NCI-H446 (cell line): ENCODE results near the gene OOSP3.
A peak's percentile ranks its signal among the peaks of the same experiment; 100 is the strongest.
"Not testable (repeated sequence)": the region's sequence is repeated elsewhere in the genome, so short reads cannot be mapped to it uniquely, and the experiment has no call there.

Experiments
- DNase-seq, 2 experiments: peaks; one replicate each; lab custom pipeline; 2025; lab: John Stamatoyannopoulos, UW

The OOSP3 gene, protein sequence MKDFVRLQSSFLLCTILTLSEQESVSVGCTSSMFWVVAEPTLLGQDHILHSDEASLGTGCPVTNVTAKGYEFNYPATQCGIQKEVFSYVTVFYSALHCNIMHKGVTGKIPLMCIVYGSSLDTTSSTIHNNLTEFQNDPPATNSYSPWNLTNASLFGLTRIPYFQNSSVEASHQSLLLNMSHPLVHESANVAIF

DNA sequence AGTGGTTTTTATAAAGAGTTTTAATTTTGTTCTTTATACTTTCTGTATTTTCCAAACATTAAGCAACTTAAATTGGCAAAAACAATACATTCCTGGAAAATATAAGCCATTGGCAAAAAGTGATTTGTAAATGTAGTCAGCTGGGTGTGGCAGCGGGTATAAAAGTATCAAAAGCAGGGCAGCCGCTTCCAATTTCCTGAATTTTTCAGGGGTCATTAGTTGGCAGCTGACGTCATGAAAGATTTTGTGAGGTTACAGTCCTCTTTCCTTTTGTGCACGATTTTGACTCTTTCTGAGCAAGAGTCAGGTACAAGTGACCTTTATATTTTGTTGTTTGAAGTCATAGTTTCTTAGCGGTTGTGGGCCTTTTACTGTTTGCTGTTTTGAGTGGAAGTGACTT is at the start of gene OOSP3:
OOSP3 (plus strand) TSS at position 208 of the 400 bp plus-strand sequence; CDS start at position 235, 27 bp downstream.
- no peak for DNase-seq

DNA sequence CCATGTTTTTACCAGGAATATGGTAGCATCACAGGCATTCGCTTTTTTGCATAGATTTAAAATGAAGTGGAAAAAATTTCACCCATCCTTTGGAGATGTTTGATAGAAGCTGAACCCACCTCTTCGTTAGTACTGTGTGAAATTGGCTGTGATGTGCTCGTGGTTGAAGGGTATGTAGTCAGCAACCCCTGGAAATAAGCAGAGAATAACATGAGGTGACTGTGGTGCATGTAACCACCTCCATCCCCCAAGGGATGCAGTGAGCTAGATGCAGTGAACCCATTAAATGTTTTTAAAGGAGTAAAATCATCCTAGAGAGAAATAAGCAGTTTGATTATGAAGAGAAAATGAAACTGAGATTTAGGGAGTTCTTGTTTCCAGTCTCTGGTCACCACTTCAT is 49.2 kb upstream of the OOSP3 start:
- no peak for DNase-seq

DNA sequence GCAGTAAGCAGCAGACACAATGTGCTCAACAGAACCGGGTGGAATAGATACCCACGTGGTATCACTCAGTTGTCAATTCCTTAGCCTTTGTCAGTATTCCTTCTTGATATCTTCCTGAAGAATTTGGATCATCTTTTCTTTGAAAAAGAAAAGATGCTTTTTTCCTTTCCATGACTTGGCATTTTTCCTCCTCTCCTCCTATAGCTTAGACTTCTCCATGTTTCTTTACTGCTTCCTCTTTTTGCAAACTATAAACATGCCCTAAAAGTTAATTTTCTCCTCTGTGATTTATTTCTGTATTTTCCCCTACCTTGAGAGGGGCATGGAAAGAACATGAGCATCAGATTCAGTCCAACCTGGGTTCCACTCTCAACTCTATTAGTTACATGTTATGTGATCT is 45.0 kb upstream of the OOSP3 start:
- DNase-seq, result no peak

DNA sequence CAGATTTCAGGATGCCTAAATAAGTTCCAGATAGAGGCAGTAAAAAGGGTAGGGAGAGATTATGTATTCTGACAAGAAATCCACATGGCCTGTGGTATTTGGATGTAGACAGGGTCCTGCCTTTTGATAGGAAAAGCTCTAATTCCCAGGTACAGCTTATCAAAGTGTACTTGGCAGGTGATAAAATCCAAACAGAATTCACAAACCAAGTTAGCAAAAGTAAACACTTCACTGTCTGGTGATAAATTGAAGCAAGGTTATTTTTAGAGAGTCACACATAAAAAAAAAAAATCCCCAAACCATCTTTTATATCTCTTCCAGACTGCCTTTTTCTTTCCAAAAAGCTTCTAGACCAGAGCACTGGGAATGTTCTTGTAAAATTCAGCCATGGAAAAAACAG is 39.0 kb upstream of the OOSP3 start:
- no peak for DNase-seq

DNA sequence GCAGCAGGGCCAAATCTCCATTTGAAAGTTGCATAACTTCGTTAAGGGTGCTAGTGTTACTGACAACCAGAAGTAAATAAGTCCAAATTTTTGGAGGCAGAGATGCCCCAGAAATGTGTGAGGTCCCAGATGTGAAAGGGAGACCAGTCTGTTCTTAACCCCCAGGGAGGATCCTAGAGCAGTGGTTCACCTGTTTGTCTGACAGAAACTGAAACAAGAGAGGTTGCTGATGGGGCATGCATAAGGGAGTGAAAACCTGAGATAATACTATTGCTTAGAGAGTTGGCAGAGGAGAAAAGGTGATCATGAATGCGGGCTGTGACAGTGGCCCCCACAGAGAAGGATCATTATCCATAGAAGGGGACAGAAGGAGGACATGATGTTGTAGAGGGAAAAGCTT is 37.1 kb upstream of the OOSP3 start:
- no peak for DNase-seq

DNA sequence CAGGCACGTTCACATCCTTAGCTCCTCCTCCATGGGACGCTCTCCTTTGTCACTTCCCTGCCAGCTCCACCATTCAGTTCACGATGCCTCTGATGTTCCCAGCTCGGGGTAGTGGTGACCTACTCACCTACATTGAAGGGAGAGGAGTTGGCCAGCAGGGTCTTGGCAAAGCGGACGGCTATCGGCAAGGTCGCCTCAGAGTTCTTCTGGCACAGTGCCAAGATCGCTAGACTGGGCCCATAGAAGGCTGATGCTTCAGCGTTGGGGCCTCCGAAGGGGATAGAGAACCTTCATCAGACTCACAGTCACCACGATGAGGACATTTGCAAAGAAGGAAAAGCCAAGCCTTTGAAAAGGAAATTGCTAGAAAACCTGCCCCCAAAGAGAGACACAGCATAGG is 36.3 kb upstream of the OOSP3 start:
- DNase-seq, result peak in 1 of 2 experiments; percentile 10

DNA sequence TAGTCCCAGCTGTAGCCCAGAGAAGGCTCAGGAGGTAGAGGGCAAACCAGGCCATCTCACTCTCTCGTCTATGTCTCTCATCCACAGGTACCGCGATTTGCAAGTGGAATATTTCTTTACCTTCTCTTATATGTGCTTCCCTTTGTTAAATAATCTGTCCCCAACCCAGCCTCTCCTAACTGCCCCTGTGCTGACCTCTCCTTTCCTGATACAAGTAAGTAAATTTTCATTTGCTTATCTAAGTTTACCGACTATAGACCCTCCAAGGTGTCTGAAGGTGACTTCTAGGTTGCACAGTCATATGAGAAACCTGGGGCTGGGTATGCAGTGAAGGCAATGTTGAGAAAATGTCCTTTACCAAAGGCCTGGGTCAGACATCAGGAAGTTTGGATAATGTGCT is 33.2 kb upstream of the OOSP3 start, which contains the start of gene CBLIF:
CBLIF (minus strand) TSS at position 101 of the 400 bp plus-strand sequence; CDS start at position 55, 46 bp downstream.
- no peak for DNase-seq

DNA sequence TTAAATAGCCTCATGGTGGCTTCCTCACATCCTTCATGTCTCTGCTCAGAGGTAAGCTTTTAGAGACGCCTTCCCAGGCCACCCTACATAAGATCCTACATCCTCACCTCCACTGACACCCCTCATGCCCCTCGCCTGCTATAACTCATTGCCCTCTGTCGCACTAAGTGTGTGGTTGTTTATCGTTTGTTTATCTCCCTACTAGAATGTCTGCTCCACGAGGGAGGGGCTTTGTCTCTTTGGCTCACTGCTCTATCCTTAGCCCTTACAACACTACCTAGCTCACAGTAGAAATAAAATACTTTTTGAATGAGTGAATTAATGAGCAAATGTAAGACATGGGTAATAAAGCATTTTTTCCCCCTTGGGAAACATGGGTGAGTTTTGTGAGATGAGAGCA is 32.0 kb upstream of the OOSP3 start:
- no peak for DNase-seq

DNA sequence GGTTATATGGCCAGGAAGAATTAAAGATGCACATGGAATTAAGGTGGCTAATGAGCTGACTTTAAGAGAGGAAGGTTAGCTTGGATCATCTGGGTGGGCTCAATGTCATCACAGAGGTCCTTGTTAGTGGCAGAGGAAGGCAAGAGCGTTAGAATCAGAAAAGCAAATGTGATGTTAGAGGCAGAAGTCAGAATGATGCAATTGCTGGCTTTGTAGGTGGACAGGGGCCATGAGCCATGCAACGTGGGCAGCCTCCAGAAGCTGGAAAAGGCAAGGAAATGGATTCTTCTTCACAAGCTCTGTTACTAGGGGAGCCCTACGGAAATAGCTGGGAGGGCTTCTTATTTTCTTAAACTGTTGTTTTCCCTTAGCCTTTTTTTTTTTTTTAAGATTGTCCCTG is 31.0 kb upstream of the OOSP3 start:
- DNase-seq, result no peak

DNA sequence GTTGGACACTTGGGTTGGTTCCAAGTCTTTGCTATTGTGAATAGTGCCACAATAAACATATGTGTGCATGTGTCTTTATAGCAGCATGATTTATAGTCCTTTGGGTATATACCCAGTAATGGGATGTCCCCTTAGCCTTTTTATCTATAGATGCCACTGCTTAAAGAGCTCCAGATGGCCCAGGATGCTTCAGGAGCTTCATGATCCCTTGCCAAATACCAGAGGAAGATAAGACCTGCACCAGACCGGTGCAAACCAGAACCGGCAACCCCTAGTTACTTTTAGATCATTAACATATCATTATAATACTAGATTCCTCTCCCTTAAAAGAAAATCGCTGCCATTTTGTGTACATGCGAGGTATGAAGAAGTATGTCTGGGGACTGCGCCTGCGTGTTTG is 30.1 kb upstream of the OOSP3 start:
- DNase-seq, result not testable (repeated sequence)

DNA sequence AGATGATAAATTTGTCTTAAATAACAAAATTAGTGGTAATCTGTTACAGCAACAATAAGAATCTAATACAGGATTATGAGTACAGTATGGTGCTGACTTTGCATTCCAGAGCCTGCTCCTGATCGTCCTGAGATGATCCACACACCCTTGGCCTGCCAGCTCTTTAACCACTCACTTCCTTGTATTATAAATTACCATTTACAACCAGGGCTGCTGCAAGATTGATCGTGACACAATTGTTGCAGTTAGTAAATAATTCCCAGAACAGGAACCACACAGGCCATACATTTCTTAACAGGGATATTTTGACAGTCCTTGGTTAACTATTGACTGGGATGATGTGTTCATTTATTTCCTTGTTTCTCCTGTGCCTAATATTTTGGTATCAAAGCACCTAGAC is 29.5 kb upstream of the OOSP3 start:
- DNase-seq, result no peak

DNA sequence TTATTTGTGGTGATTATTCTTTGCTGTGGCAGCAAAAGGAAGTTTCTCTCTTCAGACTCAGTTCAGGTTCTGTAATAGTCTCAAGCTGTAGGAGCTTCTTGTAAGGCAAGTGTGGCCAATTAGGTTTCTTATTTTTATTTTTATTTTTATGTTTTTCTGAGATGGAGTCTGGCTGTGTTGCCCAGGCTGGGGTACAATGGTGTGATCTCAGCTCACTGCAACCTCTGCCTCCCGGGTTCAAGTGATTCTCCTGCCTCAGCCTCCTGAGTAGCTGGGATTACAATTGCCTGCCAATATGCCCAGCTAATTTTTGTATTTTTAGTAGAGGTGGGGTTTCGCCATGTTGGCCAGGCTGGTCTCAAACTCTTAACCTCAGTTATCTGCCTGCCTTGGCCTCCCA is 29.0 kb upstream of the OOSP3 start:
- not testable (repeated sequence) for DNase-seq

DNA sequence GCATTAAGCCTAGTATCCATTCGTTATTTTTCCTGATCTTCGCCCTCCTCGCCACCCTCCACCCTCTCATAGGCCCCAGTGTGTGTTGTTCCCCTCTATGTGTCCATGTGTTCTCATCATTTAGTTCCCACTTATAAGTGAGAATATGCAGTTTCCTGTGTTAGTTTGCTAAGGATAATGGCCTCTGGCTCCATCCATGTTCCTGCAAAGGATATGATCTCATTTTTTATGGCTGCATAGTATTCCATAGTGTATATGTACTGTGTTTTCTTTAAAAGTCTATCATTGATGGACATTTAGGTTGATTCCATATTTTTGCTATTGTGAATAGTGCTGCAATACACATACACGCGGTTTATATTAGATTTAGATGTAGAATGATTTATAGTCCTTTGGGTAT is 27.2 kb upstream of the OOSP3 start:
- not testable (repeated sequence) for DNase-seq

DNA sequence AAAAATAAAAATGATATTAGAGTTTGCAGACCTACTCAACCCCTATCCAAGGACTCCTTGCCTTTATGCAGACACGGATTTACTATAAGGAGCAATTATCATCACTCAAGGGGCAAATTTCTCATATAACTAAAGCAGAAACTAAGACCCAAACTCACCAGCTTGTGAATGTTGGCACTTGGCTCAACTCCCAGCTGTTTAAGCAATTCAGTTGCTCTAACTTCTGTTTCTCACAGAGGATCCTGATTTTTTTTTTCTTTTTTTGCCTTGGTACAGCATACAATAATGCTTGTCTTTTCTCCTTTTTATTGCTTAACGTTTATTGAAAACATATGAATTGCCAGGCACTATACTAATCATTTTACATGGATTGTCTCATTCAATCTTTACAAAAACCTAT is 23.7 kb upstream of the OOSP3 start:
- DNase-seq, result no peak

DNA sequence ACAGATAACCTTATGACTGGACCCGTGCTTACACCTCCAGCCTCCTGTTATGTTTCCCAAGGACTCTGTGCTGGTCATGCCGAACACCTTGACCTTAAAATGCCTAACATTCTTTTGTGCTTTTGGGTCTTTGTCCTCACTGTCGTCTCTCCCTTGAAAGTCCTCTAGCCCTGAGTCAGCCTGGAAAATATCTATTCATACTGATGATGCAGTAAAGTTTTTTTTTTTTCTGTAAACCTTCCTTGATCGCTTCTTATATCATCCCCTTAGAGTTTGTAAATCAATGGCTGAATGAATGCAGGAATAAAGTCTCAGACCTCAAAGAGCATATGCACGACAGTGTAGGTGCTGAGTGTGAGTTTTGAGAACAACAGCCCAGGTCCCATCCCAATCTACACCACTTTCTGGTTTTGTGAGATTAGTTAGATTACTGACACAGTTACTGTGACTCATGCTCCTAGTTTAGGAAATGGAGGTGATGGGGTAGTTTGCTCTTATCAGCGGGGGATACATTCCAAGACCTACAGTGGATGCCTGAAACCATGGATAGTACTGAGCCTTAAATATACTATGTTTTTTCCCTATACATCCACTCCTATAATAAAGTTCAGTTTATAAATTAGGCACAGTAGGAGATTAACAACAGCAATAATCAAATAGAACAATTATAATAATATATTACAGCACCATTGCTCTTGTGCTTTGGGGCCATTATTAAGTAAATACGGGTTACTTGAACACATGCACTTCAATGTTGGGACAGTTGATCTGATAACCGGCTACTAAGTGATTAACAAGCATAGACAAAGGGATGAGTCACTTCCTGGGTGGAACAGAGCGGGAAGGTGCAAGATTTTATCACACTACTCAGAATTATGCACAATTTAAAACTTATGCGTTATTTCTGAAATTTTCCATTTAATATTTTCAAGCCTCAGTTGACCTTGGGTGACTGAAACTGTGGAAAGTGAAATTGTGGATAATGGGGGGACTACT is 20.8 kb upstream of the OOSP3 start:
- DNase-seq, result no peak

DNA sequence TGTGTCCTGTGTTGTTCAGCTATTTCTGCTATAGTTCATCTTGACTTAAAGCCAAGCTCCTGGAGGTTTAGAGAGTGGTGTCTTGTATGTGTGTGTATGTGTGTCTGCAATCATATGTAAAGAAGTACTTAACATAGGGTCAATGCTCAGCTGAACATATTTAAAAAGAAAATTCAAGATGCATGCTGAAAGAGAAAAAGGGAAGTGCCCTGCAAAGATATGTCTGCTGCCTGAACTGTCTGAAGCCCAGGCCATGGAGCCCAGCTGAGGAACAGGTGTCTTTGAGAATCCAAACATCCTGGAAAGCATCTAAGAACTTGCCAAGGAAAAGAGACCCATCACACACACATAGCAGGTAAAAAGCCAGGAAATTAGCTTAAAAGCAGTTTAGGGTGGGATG is 18.9 kb upstream of the OOSP3 start:
- DNase-seq, result no peak

DNA sequence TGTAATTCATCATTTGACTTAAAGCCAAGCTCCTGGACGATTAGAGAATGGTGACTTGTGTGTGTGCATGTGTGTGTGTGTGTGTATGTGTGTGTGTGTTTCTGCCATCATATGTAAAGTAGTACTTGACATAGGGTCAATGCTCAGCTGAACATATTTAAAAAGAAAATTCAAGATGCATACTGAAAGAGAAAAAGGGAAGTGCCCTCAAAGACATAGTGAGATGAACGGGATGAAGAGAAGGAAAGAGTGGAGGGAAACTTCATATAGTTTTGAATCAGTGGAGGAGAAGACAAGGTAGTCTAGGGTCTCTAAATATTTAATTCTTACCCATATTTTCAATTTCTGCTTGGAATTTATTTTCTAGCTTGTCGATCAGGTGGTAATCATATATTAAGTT is 16.3 kb upstream of the OOSP3 start:
- DNase-seq, result no peak

DNA sequence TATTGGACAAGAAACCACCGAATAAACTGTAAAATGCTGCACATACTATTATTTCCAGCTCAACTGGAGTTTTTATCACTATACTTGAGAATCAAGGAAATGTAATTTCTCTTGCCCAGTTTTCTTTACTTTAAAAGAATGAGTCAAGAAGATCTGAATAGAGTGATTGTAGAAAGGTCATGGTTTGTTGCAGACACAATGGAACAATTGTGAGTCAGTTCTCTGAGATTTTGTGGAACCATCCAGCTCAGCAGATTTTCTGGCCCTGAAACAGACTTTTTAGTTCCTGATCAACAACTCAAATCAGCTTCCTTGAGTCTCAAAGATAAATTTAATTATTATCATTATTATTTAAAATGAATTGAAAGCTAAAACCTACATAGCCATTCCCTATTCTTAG is 13.6 kb upstream of the OOSP3 start:
- no peak for DNase-seq

DNA sequence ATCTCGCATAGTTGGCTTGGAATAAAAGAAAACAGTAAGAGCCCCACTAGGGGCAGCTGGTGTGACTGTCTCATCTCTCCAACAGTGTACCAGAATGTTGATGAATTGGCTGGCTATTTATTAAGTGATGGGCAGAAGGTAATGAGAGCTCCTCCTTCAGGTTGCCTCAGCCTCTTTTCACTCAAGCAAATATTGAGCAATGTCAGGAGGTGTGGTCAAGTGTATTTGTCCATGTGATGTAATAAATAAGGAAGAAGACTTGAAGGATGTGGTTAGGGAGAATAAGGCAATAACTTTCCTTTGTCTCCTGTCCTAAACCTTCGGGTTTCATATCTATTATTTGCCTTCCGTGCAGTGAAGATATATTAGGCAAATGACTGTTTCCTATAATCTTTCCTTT is 12.2 kb upstream of the OOSP3 start, which contains the start of gene TCN1:
TCN1 (minus strand) TSS at position 91 of the 400 bp plus-strand sequence; CDS start at position 74, 17 bp downstream.
- DNase-seq, result no peak

DNA sequence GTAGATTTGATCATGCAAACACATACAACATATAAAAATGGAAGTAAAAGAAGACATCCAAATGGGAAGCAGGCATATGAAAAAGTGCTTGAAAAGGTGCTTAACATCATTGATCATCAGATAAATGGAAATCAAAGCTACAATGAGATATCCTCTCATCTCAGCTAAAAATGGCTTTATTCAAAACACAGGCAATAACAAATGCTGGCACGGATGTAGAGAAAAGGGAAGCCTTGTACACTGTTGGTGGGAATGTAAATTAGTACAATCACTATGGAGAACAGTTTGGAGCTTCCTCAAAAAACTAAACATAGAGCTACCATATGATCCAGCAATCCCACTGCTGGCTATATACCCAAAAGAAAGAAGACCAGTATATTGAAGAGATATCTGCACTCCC is 11.7 kb upstream of the OOSP3 start:
- DNase-seq, result no peak

DNA sequence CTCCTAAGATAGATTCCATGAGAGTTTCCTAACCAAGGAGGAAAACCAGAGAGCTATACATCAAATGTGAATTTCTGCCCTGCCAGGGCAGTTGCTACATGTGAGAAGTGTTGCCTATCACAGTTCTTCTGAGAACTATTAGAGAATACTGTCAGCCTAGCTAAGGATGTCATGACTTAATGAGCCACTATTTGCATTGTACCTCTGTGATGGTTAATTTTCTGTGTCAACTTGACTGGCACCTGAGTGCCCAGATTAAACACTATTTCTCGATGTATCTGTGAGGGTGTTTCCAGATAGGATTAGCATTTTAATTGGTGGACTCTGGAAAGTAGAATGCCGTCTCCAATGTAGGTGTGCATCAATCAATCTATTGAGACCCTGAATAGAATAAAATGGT is 10.6 kb upstream of the OOSP3 start:
- no peak for DNase-seq

DNA sequence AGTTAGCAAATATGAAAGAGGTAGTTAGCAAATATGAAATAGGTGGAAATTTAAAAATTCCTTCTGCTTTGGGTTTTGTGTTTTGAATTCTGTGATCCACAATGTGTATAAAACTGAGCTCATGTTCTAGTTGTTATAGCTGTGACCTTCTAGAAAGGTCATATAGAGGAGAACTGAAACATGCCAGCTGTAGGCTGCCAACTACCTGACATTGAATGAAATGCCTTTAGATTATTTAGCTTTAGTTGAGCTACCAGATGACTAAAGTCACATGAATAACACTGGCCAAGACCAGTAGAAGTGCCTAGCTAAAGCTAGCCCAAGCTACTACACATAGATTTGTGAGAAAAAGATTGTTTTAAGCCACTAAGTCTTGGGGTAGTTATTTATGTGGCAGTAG is 6.5 kb upstream of the OOSP3 start:
- DNase-seq, result no peak

DNA sequence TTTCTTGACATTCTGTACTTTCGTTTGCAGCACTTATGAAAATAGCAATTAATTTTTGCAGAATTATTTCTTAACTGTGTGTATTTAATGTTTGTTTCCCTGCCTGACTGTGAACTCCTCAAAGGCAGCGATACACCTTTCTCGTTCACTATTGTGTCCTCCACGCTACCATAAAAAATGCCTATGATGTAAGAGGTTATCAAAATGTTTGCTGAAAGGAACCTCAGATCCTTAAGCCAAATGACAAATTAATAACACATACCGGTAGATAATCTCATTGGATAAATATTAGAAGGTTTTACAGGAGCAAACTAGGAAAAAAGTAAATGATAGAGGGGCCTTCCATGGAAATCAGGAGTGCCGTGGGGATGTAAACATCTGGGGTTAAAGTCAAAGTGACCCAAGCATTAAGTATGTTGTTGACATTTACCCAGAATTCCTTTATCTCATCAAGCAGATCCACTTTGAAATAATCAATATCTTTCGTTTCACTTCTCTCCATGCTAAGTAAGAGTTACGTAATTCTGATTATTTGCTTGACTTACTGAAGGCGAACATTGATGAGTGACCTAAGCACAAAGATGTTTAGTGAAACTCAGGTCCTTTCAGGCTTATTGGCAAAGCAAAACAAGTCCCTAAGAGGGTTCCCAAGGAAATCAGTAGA is 2.6 kb upstream of the OOSP3 start:
- no peak for DNase-seq
